Trophoblast cell (in vitro differentiated cells and primary cell): Measurements from ENCODE around the gene LPP.
A peak's percentile ranks its signal among the peaks of the same experiment; 100 is the strongest.

Source experiments
- DNase-seq, 2 donors: peaks; one replicate each; pipeline ENCODE4 v3.0.0-alpha.2; 2016
- H2AFZ ChIP-seq: 2 replicates; pipeline ENCODE4 v1.6.1; 2013; ENCODE audit warnings: low read length, moderate library complexity, mild to moderate bottlenecking; ENCODE audit not compliant: insufficient read depth, poor library complexity
- H2AK5ac ChIP-seq: 2 replicates; pipeline ENCODE4 v1.6.1; 2013; ENCODE audit warnings: mild to moderate bottlenecking, low read length
- H2BK120ac ChIP-seq: 2 replicates; pipeline ENCODE4 v1.6.1; 2013; ENCODE audit warnings: low read length, mild to moderate bottlenecking, moderate library complexity; ENCODE audit not compliant: insufficient read depth, poor library complexity
- H2BK12ac ChIP-seq: 2 replicates; pipeline ENCODE4 v1.6.1; 2013; ENCODE audit warnings: mild to moderate bottlenecking, low read length, moderate library complexity
- H2BK5ac ChIP-seq: 2 replicates; pipeline ENCODE4 v1.6.1; 2013; ENCODE audit warnings: low read length, low read depth, moderate library complexity, mild to moderate bottlenecking; ENCODE audit not compliant: poor library complexity
- H3K14ac ChIP-seq: 2 replicates; pipeline ENCODE4 v1.6.1; 2013; ENCODE audit warnings: mild to moderate bottlenecking, low read length
- H3K18ac ChIP-seq: 2 replicates; pipeline ENCODE4 v1.6.1; 2013; ENCODE audit warnings: mild to moderate bottlenecking, low read length
- H3K23ac ChIP-seq: 2 replicates; pipeline ENCODE4 v1.6.1; 2013; ENCODE audit warnings: low read length
- H3K27ac ChIP-seq: 2 replicates; pipeline ENCODE4 v1.5.1; 2013; ENCODE audit warnings: low read depth, mild to moderate bottlenecking, inconsistent platforms, low read length, moderate library complexity
- H3K27me3 ChIP-seq: 2 replicates; pipeline ENCODE4 v1.6.1; 2013; ENCODE audit warnings: inconsistent platforms, mild to moderate bottlenecking, low read length, moderate library complexity; ENCODE audit not compliant: insufficient read depth
- H3K36me3 ChIP-seq, 2 experiments: 1 replicate in 1 of 2; 2 replicates in 1 of 2; pipeline ENCODE4 v1.6.1; 2013; ENCODE audit warnings: low read length in 2 of 2, mild to moderate bottlenecking in 2 of 2, moderate library complexity in 1 of 2; ENCODE audit not compliant: insufficient read depth in 2 of 2, control insufficient read depth in 1 of 2
- H3K4ac ChIP-seq: 2 replicates; pipeline ENCODE4 v1.6.1; 2013; ENCODE audit warnings: low read depth, mild to moderate bottlenecking, low read length, moderate library complexity
- H3K4me1 ChIP-seq, 2 experiments: 1 replicate in 1 of 2; 2 replicates in 1 of 2; pipeline ENCODE4 v1.6.1; 2013; ENCODE audit warnings: low read length in 2 of 2, mild to moderate bottlenecking in 2 of 2, moderate library complexity in 1 of 2; ENCODE audit not compliant: insufficient read depth in 2 of 2, control insufficient read depth in 1 of 2
- H3K4me2 ChIP-seq: 2 replicates; pipeline ENCODE4 v1.6.1; 2013; ENCODE audit warnings: inconsistent platforms, mild to moderate bottlenecking, low read length, moderate library complexity
- H3K4me3 ChIP-seq: 2 replicates; pipeline ENCODE4 v1.5.1; 2013; ENCODE audit warnings: mild to moderate bottlenecking, low read depth, low read length, inconsistent platforms
- H3K79me1 ChIP-seq: one replicate; pipeline ENCODE4 v1.6.1; 2013; ENCODE audit warnings: low read length
- H3K79me2 ChIP-seq: 2 replicates; pipeline ENCODE4 v1.6.1; 2013; ENCODE audit warnings: low read length, mild to moderate bottlenecking; ENCODE audit not compliant: control insufficient read depth, insufficient read depth, poor library complexity
- H3K9ac ChIP-seq: 2 replicates; pipeline ENCODE4 v1.6.1; 2013; ENCODE audit warnings: mild to moderate bottlenecking, low read length
- H3K9me3 ChIP-seq: 2 replicates; pipeline ENCODE4 v1.6.1; 2013; ENCODE audit warnings: low read depth, mild to moderate bottlenecking, control low read depth, inconsistent platforms, low read length; ENCODE audit not compliant: insufficient read depth
- H4K12ac ChIP-seq: 2 replicates; pipeline ENCODE4 v1.6.1; 2013; ENCODE audit warnings: low read depth, mild to moderate bottlenecking, low read length, moderate library complexity
- H4K8ac ChIP-seq: 2 replicates; pipeline ENCODE4 v1.6.1; 2013; ENCODE audit warnings: low read depth, mild to moderate bottlenecking, low read length, moderate library complexity
- H4K91ac ChIP-seq: one replicate; pipeline ENCODE4 v1.6.1; 2013; ENCODE audit warnings: low read depth, mild to moderate bottlenecking, low read length, moderate library complexity
- WGBS: extraction: QIAGEN DNeasy Blood & Tissue Kit; methylation state at CpG from one replicate; pipeline ENCODE4 v1.1.7; 2013; ENCODE audit warnings: missing lambda C conversion rate; ENCODE audit not compliant: insufficient read length, insufficient coverage; ENCODE audit errors: extremely low coverage; 5-methylcytosine and 5-hydroxymethylcytosine counted together

Gene LPP

GRCh38 chr3:188180114-188180513 lies 26.2 kb downstream of the LPP start:
- Histone ChIP-seq H3K4me1 (peaks cover 16 to 29% of the 10 kb centered on the region in 2 experiments), H2BK12ac (no peak overlapping the region), H3K79me2 (peaks cover 8% of the 10 kb centered on the region), H3K4ac (peak overlapping the region; percentile 13), H4K12ac (no peak overlapping the region), H4K8ac (no peak overlapping the region), H3K27ac (no peak overlapping the region), H3K27me3 (no peaks in the 10 kb centered on the region), H3K18ac (peak overlapping the region; percentile 20), H3K23ac (no peak overlapping the region), H3K9me3 (no peaks in the 10 kb centered on the region), H4K91ac (no peak overlapping the region), H3K36me3 (peaks cover 4 to 7% of the 10 kb centered on the region in 2 experiments), H3K14ac (peak overlapping the region; percentile 1), H2BK120ac (no peak overlapping the region), H3K79me1 (peaks cover 3% of the 10 kb centered on the region), H2BK5ac (no peak overlapping the region), H2AFZ (no peak overlapping the region), H3K4me2 (no peak overlapping the region), H3K9ac (no peak overlapping the region), H3K4me3 (no peak overlapping the region), H2AK5ac (no peak overlapping the region)
- no CpG with 5 or more reads among the region's 7 CpGs for WGBS
- DNase-seq, result no peak

DNA sequence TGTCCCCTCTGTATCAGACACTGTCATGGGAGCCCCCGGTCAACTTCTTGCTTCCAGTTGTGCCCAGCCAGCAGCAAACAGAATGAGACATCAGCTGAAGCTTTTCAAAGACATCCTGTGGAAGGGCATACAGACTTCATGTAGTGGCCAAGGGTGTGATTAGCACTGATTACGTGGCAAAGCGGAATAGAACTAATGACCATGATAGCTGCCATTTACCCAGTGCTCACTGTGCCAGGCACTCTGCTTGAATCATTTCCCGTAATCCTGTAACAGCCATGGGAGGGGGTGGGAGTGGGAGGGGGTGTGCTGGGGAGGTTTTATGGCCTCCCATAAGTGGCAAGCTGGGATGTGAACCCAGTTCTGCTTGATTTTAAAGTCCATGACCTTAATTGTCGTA lies 29.5 kb downstream of the LPP start:
- Histone ChIP-seq H2BK120ac (no peak overlapping the region), H3K14ac (no peak overlapping the region), H4K8ac (no peak overlapping the region), H2BK12ac (no peak overlapping the region), H2BK5ac (no peak overlapping the region), H3K27me3 (no peaks in the 10 kb centered on the region), H4K12ac (no peak overlapping the region), H2AK5ac (no peak overlapping the region), H3K27ac (no peak overlapping the region), H4K91ac (no peak overlapping the region), H3K18ac (no peak overlapping the region), H3K23ac (no peak overlapping the region), H2AFZ (no peak overlapping the region), H3K4ac (no peak overlapping the region), H3K4me3 (no peak overlapping the region), H3K36me3 (peaks cover 3 to 7% of the 10 kb centered on the region in 2 experiments), H3K79me1 (peaks cover 3% of the 10 kb centered on the region), H3K9ac (no peak overlapping the region), H3K9me3 (no peaks in the 10 kb centered on the region), H3K4me1 (peaks cover 22 to 34% of the 10 kb centered on the region in 2 experiments), H3K4me2 (no peak overlapping the region), H3K79me2 (peaks cover 8% of the 10 kb centered on the region)
- no peak for DNase-seq
- no CpG with 5 or more reads among the region's 5 CpGs for WGBS

GRCh38 chr3:188184160-188184559 lies 30.2 kb downstream of the LPP start:
- peaks cover 8% of the 10 kb centered on the region for H3K79me2 ChIP-seq
- no peak overlapping the region for H3K9ac ChIP-seq
- no peak overlapping the region for H3K23ac ChIP-seq
- DNase-seq, result no peak
- no peaks in the 10 kb centered on the region for H3K9me3 ChIP-seq
- no peak overlapping the region for H2BK5ac ChIP-seq
- H3K4me1 ChIP-seq, result peaks cover 20 to 31% of the 10 kb centered on the region in 2 experiments
- H3K14ac ChIP-seq, result no peak overlapping the region
- no peak overlapping the region for H4K12ac ChIP-seq
- no CpG with 5 or more reads among the region's 3 CpGs for WGBS
- H3K27me3 ChIP-seq, result no peaks in the 10 kb centered on the region
- no peak overlapping the region for H4K8ac ChIP-seq
- H2AK5ac ChIP-seq, result no peak overlapping the region
- no peak overlapping the region for H3K18ac ChIP-seq
- no peak overlapping the region for H3K4me3 ChIP-seq
- H2AFZ ChIP-seq, result no peak overlapping the region
- H3K36me3 ChIP-seq, result peaks cover 5 to 7% of the 10 kb centered on the region in 2 experiments
- H3K27ac ChIP-seq, result no peak overlapping the region
- no peak overlapping the region for H4K91ac ChIP-seq
- peaks cover 3% of the 10 kb centered on the region for H3K79me1 ChIP-seq
- H3K4me2 ChIP-seq, result no peak overlapping the region
- no peak overlapping the region for H2BK120ac ChIP-seq
- no peak overlapping the region for H3K4ac ChIP-seq
- H2BK12ac ChIP-seq, result no peak overlapping the region

DNA sequence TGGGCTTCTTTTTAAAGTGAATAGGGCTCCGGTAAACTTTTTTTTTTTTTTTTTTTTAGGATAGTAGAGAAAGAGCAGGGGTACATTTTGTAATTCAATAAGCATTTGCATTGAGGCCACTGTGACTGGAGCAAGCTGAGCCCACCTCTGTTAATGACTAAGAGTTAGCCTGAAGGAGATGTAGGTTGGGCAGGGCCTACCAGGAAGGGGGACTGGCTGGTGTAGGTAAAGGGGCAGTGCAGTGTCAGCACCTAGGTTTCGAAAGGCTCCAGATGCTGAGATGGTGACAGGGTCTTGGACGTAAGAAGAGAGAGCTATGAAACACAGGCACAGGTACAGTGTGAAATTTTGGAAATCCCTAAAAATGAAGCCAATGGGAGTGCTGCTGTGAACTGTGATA lies 30.7 kb downstream of the LPP start:
- Histone ChIP-seq H2BK12ac (no peak overlapping the region), H3K27me3 (no peaks in the 10 kb centered on the region), H3K79me1 (peaks cover 3% of the 10 kb centered on the region), H3K4ac (peak overlapping the region; percentile 70), H3K4me2 (peak overlapping the region; percentile 8), H3K27ac (no peak overlapping the region), H4K91ac (no peak overlapping the region), H3K9me3 (no peaks in the 10 kb centered on the region), H3K23ac (no peak overlapping the region), H3K36me3 (peaks cover 6 to 7% of the 10 kb centered on the region in 2 experiments), H2BK120ac (no peak overlapping the region), H3K9ac (no peak overlapping the region), H3K18ac (peak overlapping the region; percentile 77), H3K14ac (no peak overlapping the region), H2AFZ (no peak overlapping the region), H2AK5ac (no peak overlapping the region), H3K4me3 (no peak overlapping the region), H3K79me2 (peaks cover 7% of the 10 kb centered on the region), H3K4me1 (peaks cover 18 to 26% of the 10 kb centered on the region in 2 experiments), H4K8ac (no peak overlapping the region), H4K12ac (no peak overlapping the region), H2BK5ac (no peak overlapping the region)
- peak in 1 of 2 donors; percentile 12 for DNase-seq
- WGBS, result no CpG with 5 or more reads among the region's 3 CpGs
